ENCODE data around the gene TMX1.

GRCh38 chr14:51211149-51211548 is 28.9 kb upstream of the TMX1 start:
- TF ChIP-seq, protein P1, sequence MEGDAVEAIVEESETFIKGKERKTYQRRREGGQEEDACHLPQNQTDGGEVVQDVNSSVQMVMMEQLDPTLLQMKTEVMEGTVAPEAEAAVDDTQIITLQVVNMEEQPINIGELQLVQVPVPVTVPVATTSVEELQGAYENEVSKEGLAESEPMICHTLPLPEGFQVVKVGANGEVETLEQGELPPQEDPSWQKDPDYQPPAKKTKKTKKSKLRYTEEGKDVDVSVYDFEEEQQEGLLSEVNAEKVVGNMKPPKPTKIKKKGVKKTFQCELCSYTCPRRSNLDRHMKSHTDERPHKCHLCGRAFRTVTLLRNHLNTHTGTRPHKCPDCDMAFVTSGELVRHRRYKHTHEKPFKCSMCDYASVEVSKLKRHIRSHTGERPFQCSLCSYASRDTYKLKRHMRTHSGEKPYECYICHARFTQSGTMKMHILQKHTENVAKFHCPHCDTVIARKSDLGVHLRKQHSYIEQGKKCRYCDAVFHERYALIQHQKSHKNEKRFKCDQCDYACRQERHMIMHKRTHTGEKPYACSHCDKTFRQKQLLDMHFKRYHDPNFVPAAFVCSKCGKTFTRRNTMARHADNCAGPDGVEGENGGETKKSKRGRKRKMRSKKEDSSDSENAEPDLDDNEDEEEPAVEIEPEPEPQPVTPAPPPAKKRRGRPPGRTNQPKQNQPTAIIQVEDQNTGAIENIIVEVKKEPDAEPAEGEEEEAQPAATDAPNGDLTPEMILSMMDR (IDR thresholded peaks at IDR 0.05; ENCODE audit: low read depth, low read length): no peak
- no peak for TF ChIP-seq MAX (IDR thresholded peaks at IDR 0.05; ENCODE audit: low read depth, low read length)
